ENCODE data around the gene CKAP2L.

CKAP2L gene

GRCh38 chr2:112782234-112782799 lies 17.9 kb upstream of the CKAP2L start:
- Histone ChIP-seq H3K27ac (ENCODE audit: poor library complexity, severe bottlenecking) (peak overlapping the region; percentile 87), H3K4me3 (ENCODE audit: severe bottlenecking) (peak overlapping the region; percentile 45), H3K27me3 (ENCODE audit: insufficient read depth, poor library complexity, severe bottlenecking) (no peaks in the 10 kb centered on the region), H3K9me3 (ENCODE audit: severe bottlenecking) (no peaks in the 10 kb centered on the region), H3K4me1 (ENCODE audit: insufficient read depth, poor library complexity, severe bottlenecking) (peaks cover 50% of the 10 kb centered on the region), H3K36me3 (ENCODE audit: low read depth) (peaks cover 69% of the 10 kb centered on the region)
- DNase-seq (ENCODE audit: low spot score), result no peak
- TF ChIP-seq CTCF (IDR thresholded peaks at IDR 0.05; ENCODE audit: poor library complexity, severe bottlenecking), result no peak
- no peak for ATAC-seq (ENCODE audit: low read depth)

DNA sequence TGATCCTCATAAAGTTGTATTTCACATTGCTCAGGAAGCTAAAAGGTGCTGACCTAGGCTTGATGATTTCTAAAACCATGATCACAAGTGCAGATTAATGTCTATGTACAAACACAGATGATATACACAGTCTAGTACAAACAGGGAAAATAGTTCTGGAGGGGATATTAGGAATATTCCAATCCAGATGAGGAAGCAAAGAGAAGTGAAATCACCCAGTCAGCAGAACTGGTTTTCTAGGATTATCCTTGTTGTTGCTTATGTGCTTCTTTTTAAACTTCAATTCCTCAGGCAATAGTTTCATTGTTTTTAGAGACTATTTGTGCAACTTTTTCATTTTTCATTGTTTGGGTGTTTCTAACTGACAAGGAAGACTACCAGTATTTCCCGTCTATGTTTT lies 15.2 kb upstream of the CKAP2L start:
- Histone ChIP-seq H3K4me3 (ENCODE audit: severe bottlenecking) (no peak overlapping the region), H3K4me1 (ENCODE audit: insufficient read depth, poor library complexity, severe bottlenecking) (peaks cover 24% of the 10 kb centered on the region), H3K27ac (ENCODE audit: poor library complexity, severe bottlenecking) (peak overlapping the region; percentile 87), H3K9me3 (ENCODE audit: severe bottlenecking) (no peaks in the 10 kb centered on the region), H3K36me3 (ENCODE audit: low read depth) (peaks cover 89% of the 10 kb centered on the region), H3K27me3 (ENCODE audit: insufficient read depth, poor library complexity, severe bottlenecking) (no peaks in the 10 kb centered on the region)
- DNase-seq (ENCODE audit: low spot score), result no peak
- no peak for TF ChIP-seq CTCF (IDR thresholded peaks at IDR 0.05; ENCODE audit: poor library complexity, severe bottlenecking)
- no peak for ATAC-seq (ENCODE audit: low read depth)

DNA sequence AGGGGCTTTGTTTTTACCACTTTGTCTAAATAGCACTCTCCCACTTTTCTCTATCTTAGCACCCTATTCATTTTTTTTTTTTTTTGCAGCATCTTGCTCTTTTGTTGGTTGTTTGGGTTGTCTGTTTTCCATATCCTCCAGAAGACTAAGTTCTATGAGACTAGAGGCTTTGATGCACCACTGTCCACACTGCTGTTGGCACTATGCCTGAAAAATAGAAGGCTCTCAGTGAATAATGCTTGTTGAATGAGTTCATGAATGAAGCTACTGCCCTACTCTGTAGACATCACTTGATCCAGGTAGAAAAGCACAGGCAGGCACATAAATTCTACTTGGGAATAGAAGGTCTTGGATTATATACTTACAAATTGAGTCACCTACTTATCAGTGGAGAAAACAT lies 12.6 kb upstream of the CKAP2L start:
- no peak for ATAC-seq (ENCODE audit: low read depth)
- no peak for DNase-seq (ENCODE audit: low spot score)
- TF ChIP-seq CTCF (IDR thresholded peaks at IDR 0.05; ENCODE audit: poor library complexity, severe bottlenecking), result no peak
- no peaks in the 10 kb centered on the region for H3K27me3 ChIP-seq (ENCODE audit: insufficient read depth, poor library complexity, severe bottlenecking)
- peak overlapping the region; percentile 87 for H3K27ac ChIP-seq (ENCODE audit: poor library complexity, severe bottlenecking)
- peaks cover 20% of the 10 kb centered on the region for H3K4me1 ChIP-seq (ENCODE audit: insufficient read depth, poor library complexity, severe bottlenecking)
- no peak overlapping the region for H3K4me3 ChIP-seq (ENCODE audit: severe bottlenecking)
- peaks cover 71% of the 10 kb centered on the region for H3K36me3 ChIP-seq (ENCODE audit: low read depth)
- H3K9me3 ChIP-seq (ENCODE audit: severe bottlenecking), result no peaks in the 10 kb centered on the region

DNA sequence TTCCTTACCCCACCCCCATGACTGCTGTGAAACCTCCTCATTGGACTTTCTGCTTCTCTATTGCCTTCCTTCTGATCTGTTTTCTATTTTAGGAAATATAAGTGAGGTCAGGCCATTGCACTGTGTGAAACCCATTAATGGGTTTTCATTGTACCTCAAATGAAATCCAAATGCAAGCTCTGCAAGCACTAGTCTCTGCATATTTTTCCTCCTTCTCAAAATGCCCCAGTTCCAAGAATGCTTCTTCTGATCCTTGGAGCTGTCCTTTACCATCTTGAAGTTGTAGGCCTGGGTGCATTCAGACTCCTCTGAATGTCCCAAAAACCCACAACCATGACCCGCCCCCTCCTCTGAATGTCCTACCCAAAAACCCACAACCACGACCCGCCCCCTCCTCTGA lies 11.7 kb upstream of the CKAP2L start:
- no peak overlapping the region for H3K4me3 ChIP-seq (ENCODE audit: severe bottlenecking)
- peak overlapping the region; percentile 50 for H3K27ac ChIP-seq (ENCODE audit: poor library complexity, severe bottlenecking)
- H3K4me1 ChIP-seq (ENCODE audit: insufficient read depth, poor library complexity, severe bottlenecking), result peaks cover 12% of the 10 kb centered on the region
- DNase-seq (ENCODE audit: low spot score), result no peak
- H3K9me3 ChIP-seq (ENCODE audit: severe bottlenecking), result no peaks in the 10 kb centered on the region
- no peaks in the 10 kb centered on the region for H3K27me3 ChIP-seq (ENCODE audit: insufficient read depth, poor library complexity, severe bottlenecking)
- peaks cover 62% of the 10 kb centered on the region for H3K36me3 ChIP-seq (ENCODE audit: low read depth)
- no peak for TF ChIP-seq CTCF (IDR thresholded peaks at IDR 0.05; ENCODE audit: poor library complexity, severe bottlenecking)
- ATAC-seq (ENCODE audit: low read depth), result no peak

DNA sequence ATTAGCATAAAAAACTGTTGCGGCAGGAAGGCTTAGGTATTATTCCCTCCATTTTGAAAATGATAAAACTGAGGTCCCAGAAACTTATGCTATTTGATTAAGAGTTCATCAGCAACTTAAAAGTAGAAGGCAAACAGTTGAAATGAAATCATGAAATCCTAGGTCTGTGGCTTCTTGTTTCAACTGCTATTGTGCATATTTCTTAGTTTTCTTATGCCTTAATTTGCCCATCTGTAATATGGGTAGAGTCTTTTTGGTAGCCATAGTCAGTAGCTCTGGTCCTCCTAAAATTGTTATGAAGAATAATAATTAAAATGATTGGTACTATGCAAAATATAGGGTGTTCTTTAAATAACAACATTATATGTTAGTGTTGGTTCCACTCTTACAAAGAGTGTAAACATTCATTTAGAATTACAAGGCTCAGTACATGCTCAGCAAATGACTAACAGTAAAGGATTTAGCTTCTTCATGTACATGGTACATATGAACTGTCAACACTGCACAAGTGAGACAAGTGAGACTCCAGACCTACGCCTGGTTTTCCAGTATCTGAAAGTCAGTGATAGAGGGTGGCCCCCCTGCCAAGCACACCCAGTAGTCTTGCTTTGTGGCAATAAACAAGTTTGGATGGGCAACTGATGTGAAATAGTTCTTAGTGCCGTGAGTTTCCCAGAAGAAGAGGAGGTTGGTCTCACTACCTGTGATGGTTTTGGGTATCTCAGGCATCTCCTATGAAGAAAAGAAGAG lies 10.3 kb upstream of the CKAP2L start:
- Histone ChIP-seq H3K36me3 (ENCODE audit: low read depth) (peaks cover 48% of the 10 kb centered on the region), H3K4me3 (ENCODE audit: severe bottlenecking) (no peak overlapping the region), H3K4me1 (ENCODE audit: insufficient read depth, poor library complexity, severe bottlenecking) (no peaks in the 10 kb centered on the region), H3K9me3 (ENCODE audit: severe bottlenecking) (no peaks in the 10 kb centered on the region), H3K27me3 (ENCODE audit: insufficient read depth, poor library complexity, severe bottlenecking) (no peaks in the 10 kb centered on the region), H3K27ac (ENCODE audit: poor library complexity, severe bottlenecking) (peak overlapping the region; percentile 50)
- DNase-seq (ENCODE audit: low spot score), result no peak
- TF ChIP-seq CTCF (IDR thresholded peaks at IDR 0.05; ENCODE audit: poor library complexity, severe bottlenecking), result no peak
- peak; percentile 17 for ATAC-seq (ENCODE audit: low read depth)
